ENCODE measurements around the gene TTBK2. TPM values are rescaled to one million over a fixed set of nuclear protein-coding genes. Genes with fewer than 3 reads are reported as not detected.

TTBK2 gene
- polyA plus RNA-seq, 1 donor from 2014 or later, result 15.2 TPM

GRCh38 chr15:42719043-42719442 lies 201.5 kb downstream of the TTBK2 start:
- Histone ChIP-seq H4K20me1 (ENCODE audit: insufficient read depth) (no peaks in the 10 kb centered on the region), H3K79me2 (replicated peaks; ENCODE audit: insufficient read depth, low read length) (no peaks in the 10 kb centered on the region), H3K27me3 (ENCODE audit: insufficient read depth, low read depth, low read length) (no peaks in the 10 kb centered on the region), H3K9ac (ENCODE audit: low read length) (no peak overlapping the region), H3K36me3 (ENCODE audit: insufficient read depth, low read length) (peaks cover 2% of the 10 kb centered on the region), H3K9me3 (ENCODE audit: low read length) (no peaks in the 10 kb centered on the region), H2AFZ (ENCODE audit: low read depth, low read length) (no peak overlapping the region), H3K4me3 (ENCODE audit: low read length) (no peak overlapping the region), H3K9me2 (ENCODE audit: insufficient read depth, low read length) (no peaks in the 10 kb centered on the region), H3F3A (ENCODE audit: insufficient read depth, low read length, poor library complexity, severe bottlenecking) (no peaks in the 10 kb centered on the region), H3K27ac (ENCODE audit: low read length) (no peak overlapping the region), H3K4me2 (ENCODE audit: low read length) (no peak overlapping the region)
- TF ChIP-seq REST (IDR thresholded peaks at IDR 0.05; ENCODE audit: borderline replicate concordance) (no peak), MXI1 (conservative IDR thresholded peaks at IDR 0.05; ENCODE audit: poor library complexity, severe bottlenecking) (no peak), POLR2AphosphoS5 (IDR thresholded peaks at IDR 0.05) (no peak), EZH2 (IDR thresholded peaks at IDR 0.05; ENCODE audit: borderline replicate concordance, insufficient read depth, low read length, poor library complexity, severe bottlenecking) (no peak), TAF1 (IDR thresholded peaks at IDR 0.05; ENCODE audit: low read depth) (no peak), EP300 (conservative IDR thresholded peaks at IDR 0.05; ENCODE audit: poor library complexity, severe bottlenecking) (no peak), CTCF (IDR thresholded peaks at IDR 0.05; ENCODE audit: poor library complexity, severe bottlenecking) (no peak), SMC3 (conservative IDR thresholded peaks at IDR 0.05; ENCODE audit: poor library complexity) (no peak), RAD21 (conservative IDR thresholded peaks at IDR 0.05) (no peak)

GRCh38 chr15:42716626-42717025 lies 204.0 kb downstream of the TTBK2 start:
- Histone ChIP-seq H3K36me3 (ENCODE audit: insufficient read depth, low read length) (no peaks in the 10 kb centered on the region), H3K4me2 (ENCODE audit: low read length) (no peak overlapping the region), H3K27me3 (ENCODE audit: insufficient read depth, low read depth, low read length) (no peaks in the 10 kb centered on the region), H2AFZ (ENCODE audit: low read depth, low read length) (no peak overlapping the region), H3K79me2 (replicated peaks; ENCODE audit: insufficient read depth, low read length) (no peaks in the 10 kb centered on the region), H3K9me2 (ENCODE audit: insufficient read depth, low read length) (no peaks in the 10 kb centered on the region), H3F3A (ENCODE audit: insufficient read depth, low read length, poor library complexity, severe bottlenecking) (no peaks in the 10 kb centered on the region), H3K4me3 (ENCODE audit: low read length) (no peak overlapping the region), H3K27ac (ENCODE audit: low read length) (no peak overlapping the region), H3K9me3 (ENCODE audit: low read length) (no peaks in the 10 kb centered on the region), H4K20me1 (ENCODE audit: insufficient read depth) (no peaks in the 10 kb centered on the region), H3K9ac (ENCODE audit: low read length) (no peak overlapping the region)
- TF ChIP-seq RAD21 (conservative IDR thresholded peaks at IDR 0.05) (no peak), POLR2AphosphoS5 (IDR thresholded peaks at IDR 0.05) (no peak), EP300 (conservative IDR thresholded peaks at IDR 0.05; ENCODE audit: poor library complexity, severe bottlenecking) (no peak), REST (IDR thresholded peaks at IDR 0.05; ENCODE audit: borderline replicate concordance) (no peak), SMC3 (conservative IDR thresholded peaks at IDR 0.05; ENCODE audit: poor library complexity) (no peak), MXI1 (conservative IDR thresholded peaks at IDR 0.05; ENCODE audit: poor library complexity, severe bottlenecking) (no peak), TAF1 (IDR thresholded peaks at IDR 0.05; ENCODE audit: low read depth) (no peak), EZH2 (IDR thresholded peaks at IDR 0.05; ENCODE audit: borderline replicate concordance, insufficient read depth, low read length, poor library complexity, severe bottlenecking) (no peak), CTCF (IDR thresholded peaks at IDR 0.05; ENCODE audit: poor library complexity, severe bottlenecking) (no peak)
